Right renal cortex interstitium (tissue), 3 donors: ENCODE data around the gene IDI1. TPM values are rescaled to one million over a fixed set of nuclear protein-coding genes. Genes with fewer than 3 reads are reported as not detected.
"Not testable (repeated sequence)": the region's sequence is repeated elsewhere in the genome, so short reads cannot be mapped to it uniquely, and the experiment has no call there.

Source experiments
- DNase-seq, 3 donors: peaks; one replicate each; pipeline ENCODE4 v3.0.0-alpha.2; 2013; ENCODE audit warnings: low read depth in 3 of 3, low spot score in 2 of 3
- polyA plus RNA-seq, 3 donors: library from polyadenylated mRNA; unstranded; fragments of 120-200 nt; gene quantifications; one replicate each; pipeline ENCODE4 v1.2.1, GENCODE V29; 2013; ENCODE audit not compliant: insufficient read length in 3 of 3

IDI1 gene
- polyA plus RNA-seq, 3 donors: 69.1 to 75.4 (median 70.0) TPM

DNA sequence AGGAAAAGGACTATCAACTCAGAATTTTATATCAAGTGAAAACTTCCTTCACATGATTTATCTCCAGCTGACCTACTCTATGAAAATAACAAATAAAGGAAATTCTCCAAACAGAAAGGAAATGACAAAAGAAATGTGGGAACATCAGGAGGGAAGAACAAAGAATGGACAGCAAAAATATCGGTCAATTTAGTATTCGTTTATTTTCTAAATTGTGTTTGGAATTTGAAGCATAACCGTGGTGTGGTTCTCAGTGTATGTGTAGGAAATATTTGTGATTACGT, 16.0 kb upstream of the IDI1 start:
- DNase-seq: no peak

DNA sequence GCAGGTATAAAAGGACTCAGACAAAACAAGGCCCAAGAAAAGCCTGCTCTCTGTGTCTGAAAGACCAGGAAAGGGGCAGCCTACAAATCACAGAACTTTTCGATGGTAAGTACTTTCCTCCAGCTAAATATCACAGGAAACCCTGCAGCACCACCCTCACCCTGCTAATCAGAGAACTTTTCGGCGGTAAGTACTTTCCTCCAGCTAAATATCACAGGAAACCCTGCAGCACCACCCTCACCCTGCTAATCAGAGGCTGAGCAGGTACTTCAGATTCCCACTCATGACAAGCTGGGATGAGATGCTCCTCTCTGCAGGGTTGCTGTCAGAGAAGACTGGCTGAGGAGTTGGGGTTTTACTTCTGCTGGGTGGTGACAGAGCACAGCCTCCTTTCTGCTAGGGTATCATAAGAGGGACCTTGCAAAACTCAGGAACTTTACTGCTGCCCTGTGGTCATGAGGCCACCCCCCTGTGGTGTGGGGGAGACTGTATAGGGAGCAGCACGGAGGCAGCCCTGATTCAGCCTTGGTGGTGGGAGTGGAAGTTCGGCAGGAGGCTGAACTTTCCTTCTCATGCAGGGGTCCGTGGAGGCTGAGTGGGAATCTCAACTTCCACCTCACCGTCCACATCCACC, 14.4 kb upstream of the IDI1 start:
- no peak for DNase-seq

DNA sequence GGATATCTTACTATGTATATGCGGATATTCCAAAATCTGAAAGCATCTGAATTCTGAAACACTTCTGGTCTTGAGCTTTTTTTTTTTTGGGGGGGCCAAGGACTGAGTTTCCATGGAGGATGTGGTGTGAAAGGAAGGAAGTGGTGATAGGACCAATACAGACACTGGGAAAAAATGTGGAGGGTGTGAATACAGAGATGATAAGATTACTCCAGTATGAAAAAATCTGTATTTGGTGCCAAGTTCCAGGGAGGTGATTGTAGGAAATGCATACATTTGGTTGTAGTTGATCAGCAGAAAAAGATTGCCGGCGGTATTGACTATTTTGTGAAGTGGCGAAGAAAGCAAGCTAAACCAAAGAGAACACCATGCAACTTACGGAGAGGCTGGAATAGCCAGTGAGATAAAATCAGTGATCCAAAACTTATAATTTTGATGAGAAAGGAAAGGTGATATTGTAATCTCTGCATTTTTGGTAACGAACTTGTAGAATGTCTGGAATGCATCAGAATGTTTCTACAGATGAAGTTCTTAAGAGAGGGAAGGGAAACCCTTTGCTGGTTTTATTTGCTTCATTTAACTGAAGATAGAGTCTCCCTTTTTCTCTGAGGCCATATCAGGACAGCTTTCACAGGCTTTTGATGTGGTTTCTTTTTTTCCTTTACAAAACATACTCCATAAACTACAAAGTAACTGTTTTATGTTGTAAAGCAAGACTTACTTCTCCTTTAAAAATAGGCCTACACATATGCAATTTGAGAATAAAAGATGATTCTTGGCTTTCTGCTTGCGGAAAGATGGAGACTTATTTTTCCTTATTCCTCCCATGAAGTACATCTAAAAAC, 13.2 kb upstream of the IDI1 start:
- no peak for DNase-seq

DNA sequence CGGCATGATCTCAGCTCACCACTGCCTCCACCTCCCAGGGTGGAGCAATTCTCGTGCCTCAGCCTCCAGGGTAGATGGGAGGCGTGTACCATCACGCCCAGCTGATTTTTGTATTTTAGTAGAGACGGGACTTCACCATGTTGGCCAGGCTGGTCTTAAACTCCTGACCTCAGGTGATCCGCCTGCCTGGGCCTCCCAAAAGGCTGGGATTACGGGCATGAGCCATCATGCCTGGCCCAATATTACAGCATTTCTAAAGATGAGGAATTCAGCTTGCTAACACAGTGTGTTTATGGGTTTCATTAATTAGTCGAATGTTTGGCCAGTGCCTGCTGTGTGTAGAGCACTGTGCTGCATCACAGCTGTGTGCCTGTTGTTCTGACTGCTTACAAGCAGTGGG, 11.0 kb upstream of the IDI1 start:
- DNase-seq: no peak

DNA sequence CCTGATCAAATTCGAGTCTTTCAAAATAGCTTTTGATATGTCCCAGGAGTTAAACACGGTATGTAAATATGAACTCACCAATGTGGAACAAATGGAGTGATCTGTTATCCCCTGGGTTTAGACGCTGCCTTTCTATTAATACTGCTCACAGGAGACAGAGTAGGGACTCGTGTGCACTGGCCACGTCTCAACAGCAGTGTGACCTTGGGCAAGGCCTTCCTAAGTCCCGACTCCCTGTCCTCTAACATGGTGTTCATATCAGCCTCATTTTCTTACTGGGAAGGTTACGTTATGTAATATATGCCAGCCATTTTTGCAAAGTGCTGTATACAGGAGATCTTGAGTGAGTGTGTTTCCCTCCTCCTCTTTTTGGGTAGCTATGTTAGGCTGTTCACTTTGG, 9.1 kb upstream of the IDI1 start:
- no peak for DNase-seq

DNA sequence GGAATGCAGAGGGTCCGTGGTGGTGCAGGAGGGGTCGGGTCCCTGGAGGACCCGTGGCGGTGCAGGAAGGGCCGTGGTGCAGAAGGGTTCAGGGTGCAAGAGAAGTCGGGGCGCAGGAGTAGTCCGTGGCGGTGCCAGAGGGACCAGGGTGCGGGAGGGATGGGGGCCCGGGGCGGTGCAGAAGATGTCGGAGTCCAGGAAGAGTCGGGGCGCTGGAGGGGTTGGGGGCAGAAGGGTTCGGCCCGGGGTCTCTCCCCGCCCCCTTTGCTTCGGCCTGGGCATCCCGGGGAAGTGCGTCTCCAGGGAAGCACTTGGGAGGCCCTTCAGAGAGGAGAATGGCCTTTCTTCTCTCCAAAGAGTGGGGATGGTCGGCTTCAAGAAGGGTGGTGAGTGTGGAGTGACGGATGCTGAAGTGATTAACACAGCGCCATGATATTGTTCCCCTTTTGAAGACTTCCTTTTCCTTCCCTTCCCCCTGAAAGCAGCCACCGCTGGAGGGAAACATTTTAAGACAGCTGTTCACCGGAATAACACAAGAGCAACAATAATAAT, 8.3 kb upstream of the IDI1 start:
- DNase-seq: no peak

DNA sequence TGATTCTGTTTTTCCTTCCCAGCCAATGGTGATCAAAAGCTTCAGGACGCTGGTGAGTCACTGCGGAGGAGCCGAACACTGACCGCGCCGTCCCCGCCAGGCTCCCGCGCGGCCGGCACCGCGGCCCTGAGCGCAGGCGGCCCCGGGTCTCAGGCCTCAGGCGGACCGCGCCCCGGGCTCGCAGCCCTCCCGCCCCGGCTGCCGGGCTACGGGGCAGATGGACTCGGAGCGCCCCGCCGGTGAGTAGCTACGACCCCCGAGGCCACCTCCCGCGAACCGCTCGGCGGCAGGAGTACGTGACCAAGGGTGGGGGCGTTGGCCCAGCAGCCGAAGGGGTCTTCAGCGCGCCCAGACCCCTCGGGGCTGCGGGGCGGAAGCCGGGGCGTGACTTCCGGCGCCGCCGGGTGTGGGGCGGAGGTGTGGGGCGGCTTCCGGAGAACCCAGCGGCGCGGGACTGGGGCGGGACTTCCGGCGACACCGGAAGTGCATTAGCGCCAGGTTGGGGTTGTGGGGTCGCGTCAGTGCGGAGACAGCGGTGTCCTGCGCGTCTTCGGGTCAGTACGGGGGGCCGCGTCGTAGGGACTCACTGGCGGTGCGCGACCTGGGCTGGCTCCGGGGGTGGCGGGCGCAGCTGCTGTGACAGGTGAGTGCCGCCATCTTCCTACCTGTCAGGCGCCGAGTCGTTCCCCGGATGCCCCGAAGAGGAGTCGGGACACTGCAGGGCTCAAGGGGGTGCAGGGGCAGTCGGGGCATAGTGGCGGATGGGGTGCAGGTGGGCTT, 7.6 kb upstream of the IDI1 start, which contains the start of gene WDR37:
WDR37 (plus strand) TSS at position 60 of the 780 bp plus-strand sequence. CDS start 15,771 bp downstream, outside the sequence.
- DNase-seq: peak; percentile 54 to 71 (median 67)

DNA sequence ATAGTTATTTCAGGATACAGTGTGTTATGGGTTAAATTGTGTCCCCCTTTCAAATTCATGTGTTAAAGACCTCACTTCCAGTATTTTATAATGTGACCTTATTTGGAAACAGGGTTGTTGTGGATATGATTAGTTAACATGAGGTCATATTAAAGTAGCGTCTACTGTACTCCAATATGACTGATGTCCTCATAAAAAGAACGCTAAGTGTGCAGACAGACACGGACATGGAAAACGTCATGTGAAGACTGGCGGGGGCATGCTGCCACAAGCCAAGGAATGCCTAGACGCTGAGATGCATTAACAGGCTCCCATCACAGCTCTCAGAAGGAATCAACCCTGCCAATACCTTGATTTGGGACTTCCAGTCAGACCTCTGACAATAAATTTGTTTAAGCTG, 5.8 kb upstream of the IDI1 start:
- DNase-seq: no peak

DNA sequence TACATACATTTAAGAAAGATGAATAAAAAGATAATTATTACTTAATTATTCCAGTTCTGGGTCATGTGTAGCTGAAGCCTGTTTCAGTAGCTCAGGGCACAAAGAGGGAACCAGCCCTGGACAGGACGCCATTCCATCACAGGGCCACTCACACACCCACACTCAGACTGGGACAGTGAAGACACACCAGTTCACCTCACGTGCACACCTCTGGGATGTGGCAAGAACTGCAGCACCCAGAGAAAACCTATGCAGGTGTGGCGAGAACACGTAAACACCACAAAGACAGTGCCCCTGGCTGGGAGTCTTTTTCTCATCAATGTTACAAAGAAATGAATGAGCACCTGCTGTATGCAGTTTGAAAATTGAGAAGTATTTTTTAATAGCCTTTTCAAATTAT, 1.6 kb upstream of the IDI1 start:
- DNase-seq: no peak

DNA sequence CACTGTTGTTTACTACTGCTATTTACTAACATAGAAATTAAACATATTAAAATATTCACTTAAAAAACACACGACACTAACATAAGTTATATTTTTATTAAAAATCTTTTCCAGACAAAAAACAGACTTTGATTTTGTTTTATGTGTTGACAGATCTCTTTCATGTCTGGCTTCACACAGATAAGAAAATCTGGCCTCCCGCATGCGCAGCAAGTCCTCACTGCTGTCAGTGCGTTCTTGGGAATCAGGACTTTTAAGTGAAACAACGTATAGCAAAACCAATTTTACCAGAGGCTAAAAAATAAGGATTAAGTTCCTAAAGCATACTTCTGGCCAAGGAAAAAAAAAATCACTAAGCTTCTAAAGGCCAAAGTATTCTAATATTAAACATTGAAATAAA, 1.2 kb upstream of the IDI1 start:
- no peak for DNase-seq

DNA sequence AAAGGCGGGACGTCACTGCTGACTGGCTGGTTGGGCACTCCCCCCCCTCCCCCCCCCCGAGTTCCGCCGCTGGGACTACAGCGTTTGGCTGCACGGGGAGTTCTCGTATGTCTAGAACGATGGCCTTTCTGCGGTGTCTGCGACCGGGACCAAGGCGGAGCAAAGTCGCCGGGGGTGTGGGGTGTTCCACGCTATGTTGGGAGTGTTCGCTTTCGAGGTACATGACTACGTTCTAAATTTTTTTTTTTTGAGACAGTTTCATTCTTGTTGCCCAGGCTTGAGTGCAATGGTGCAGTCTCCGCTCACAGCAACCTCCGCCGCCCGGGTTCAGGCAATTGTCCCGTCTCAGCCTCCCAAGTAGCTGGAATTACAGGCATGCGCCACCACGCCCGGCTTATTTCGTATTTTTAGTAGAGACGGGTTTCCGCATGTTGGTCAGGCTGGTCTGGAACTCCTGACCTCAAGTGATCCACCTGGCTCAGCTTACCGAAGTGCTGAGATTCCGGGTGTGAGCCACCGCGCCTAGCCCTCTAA, 573 bp upstream of the IDI1 start:
- no peak for DNase-seq

DNA sequence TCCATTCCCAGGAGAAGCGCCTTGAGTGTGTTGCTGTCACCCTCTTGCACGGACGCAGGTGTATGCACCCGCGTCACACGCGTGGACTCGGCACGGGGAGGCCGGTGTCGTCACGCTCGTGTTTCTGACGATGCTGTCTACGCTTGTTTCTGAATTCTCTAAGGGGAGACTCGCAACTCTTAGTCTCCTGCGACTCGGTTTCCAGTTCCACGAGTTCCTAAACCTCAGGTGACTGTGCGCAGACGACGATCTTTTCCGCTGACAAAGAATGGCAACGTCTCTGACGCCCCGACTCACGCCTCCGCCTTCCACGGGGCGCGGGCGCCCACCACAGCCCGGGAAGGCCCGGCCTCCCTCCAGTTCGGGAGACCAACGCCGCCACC, 579 bp downstream of the IDI1 start:
- peak in 1 of 3 donors; percentile 36 for DNase-seq

DNA sequence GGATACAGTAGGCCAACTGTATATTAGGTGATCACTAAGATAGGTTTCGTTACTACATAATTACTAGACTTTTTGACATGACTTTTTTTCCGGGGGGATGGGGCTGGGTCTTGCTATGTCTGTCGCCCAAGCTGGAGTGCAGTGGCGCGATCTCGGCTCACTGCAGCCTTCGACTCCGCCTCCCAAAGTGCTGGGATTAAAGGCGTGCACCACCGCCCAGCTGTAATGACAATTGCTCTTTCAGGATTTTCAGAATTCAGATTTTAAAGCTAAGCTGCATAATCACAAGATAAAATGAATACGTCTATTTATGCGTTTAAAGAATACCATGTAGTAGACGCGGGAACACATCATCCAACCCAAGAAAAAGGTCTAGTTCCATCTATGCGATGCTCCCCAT, 982 bp downstream of the IDI1 start:
- no peak for DNase-seq

DNA sequence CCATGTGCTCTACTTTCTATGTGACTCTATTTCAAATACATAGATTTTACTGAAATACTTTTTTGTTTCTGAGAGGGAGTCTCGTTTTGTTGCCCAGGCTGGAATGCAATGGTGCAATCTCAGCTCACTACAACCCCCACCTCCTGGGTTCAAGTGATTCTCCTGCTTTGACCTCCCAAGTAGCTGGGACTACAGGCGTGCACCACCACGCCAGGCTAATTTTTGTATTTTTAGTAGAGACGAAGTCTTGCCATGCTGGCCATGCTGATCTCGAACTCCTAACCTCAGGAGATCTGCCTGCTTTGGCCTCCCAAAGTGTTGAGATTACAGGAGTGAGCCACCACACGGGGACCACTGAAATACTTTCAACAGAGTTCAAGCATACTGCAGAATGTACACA, 3.5 kb downstream of the IDI1 start:
- no peak for DNase-seq

DNA sequence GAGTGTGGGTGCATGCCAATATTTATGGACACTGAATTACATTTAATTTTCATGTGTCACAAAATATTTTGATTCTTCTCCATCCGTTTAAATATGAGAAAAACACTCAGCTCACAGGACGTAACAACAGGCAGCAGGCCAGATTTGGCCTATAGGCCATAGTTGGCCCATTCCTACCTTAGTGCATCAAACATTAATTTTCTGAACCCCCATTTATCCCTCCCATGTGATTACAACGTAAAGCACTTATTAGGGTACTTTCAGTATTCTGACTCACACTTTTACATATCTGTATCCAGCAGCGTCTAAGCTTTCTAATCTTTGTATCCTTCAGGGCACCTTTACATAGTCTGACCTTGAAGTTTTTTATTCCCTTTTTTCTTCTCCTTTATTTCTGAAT, 4.0 kb downstream of the IDI1 start:
- no peak for DNase-seq

DNA sequence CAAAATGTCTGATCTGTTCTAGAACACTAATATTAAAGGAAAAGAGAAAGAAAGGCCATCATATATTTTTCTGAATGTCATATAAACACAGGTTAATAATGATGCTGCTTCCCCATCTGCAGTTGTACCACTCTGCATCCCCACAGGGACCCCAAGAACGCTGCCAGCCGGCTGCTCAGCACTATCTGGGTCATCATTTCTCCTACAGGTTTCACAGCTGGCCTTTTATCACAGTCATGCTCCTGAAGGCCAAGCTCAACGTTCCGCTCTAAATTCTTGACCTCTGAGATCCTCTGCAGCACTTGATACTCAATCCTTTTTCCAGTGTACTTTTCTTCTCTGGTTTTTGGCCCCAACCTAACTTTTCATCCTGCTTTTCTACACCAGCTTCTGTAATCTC, 4.8 kb downstream of the IDI1 start:
- no peak for DNase-seq

DNA sequence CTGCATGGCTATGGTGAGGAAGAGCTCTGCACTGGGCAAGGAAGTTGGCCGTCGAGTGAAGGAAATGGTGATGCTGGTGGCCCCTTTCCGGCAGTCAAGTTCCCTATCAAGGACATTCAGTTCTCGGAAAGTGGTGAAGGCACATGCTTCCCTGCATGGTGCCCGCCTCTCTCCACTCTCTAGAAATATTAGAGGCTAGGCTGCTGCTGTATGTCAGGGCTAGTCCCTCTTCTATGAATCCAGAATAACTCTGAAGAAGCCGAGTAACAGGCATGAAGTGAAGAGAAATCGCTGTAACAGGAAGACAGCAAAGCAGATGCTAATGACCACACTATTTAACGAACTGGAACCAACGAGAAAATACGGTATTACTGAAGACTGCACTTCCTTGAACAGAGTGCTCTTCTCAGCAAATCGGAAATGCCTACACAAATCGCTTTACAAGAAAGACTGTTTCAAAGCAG, 5.4 kb downstream of the IDI1 start:
- no peak for DNase-seq

DNA sequence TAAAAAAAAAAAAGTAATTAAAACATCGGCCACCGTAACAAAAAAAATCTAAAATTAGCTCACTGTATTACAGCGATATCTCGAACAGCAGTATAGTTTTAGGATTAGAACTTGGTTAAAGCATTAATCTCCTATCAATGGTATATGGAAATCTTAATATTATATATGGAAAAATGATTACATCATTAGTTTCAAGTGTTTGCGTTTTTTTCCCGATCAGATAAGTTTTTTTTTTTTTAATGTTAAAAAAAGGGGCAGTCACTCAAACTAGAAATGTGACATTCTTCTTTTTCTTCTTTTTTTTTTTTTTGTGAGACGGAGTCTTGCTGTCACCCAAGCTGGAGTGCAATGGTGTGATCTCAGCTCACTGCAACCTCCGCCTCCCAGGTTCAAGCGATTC, 7.4 kb downstream of the IDI1 start:
- no peak for DNase-seq

DNA sequence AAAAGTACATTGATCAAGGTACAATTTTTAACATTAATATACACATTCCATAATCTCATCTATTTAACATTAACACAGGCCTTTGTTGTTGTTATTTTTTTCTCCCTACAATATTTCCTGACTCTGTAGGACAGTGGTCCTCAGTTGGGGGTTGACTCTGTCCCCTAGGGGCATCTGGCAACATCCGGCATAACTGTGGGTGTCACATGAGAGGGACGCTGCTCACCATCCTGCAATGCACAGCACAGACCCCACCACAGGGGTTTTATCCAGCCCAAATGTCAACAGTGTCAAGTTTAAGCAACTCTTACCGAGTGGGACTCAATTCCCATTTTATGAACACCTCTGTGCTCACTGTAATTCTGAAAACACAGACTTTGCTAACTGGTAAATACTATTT, 8.8 kb downstream of the IDI1 start:
- no peak for DNase-seq

DNA sequence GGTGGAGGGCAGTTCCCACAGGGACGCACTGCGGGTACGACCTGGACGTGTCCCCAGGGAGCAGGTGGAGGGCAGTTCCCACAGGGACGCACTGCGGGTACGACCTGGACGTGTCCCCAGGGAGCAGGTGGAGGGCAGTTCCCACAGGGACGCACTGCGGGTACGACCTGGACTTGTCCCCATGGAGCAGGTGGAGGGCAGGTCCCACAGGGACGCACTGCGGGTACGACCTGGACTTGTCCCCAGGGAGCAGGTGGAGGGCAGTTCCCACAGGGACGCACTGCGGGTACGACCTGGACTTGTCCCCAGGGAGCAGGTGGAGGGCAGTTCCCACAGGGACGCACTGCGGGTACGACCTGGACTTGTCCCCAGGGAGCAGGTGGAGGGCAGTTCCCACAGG, 10.2 kb downstream of the IDI1 start:
- not testable (repeated sequence) for DNase-seq

DNA sequence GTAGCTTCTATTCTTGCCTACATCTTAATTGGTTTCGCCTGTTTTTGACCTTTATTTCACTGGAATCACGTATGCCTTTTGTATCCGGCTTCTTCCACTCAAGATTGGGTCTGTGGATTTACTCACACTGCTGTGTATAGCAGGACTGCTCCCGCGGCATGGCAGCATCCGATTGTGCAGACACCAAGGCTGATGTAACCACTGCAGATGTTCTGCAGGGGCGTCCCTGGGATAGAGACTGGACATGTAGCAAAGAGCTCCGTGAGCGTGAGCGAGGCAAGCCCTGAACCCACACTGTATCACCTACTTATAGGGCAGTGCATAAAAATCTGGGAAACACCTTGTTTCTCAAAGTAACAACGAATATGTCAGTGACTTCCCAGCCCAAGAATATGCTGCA, 11.8 kb downstream of the IDI1 start:
- no peak for DNase-seq
